Activated CD4-positive, alpha-beta T cell treated with anti-CD3 and anti-CD28 coated beads, Interleukin-2, amount 10 ng/mL, durations not matched to agents 7 days and 5 days (primary cell): ENCODE data around the gene TMC4. TPM values are rescaled to one million over a fixed set of nuclear protein-coding genes. Genes with fewer than 3 reads are reported as not detected.
"Not testable (repeated sequence)": the region's sequence is repeated elsewhere in the genome, so short reads cannot be mapped to it uniquely, and the experiment has no call there.

ENCODE experiments used
- CTCF ChIA-PET: fragments of 350-600 bp; sonication (Branson Sonifier 250); formaldehyde crosslinking; loops from one replicate; lab custom pipeline; 2021; ENCODE audit warnings: antibody characterized with exemption; lab: Charles Lee
- POLR2A ChIA-PET: fragments of 350-600 bp; sonication (Branson Sonifier 250); formaldehyde crosslinking; loops from one replicate; lab custom pipeline; 2021; ENCODE audit warnings: antibody characterized with exemption; lab: Charles Lee
- DNase-seq: peaks from one replicate; pipeline ENCODE4 v3.0.0-alpha.2; 2020
- H3K27ac Mint-ChIP-seq: one replicate; pipeline ENCODE4 v1.8.0; 2021; ENCODE audit warnings: mild to moderate bottlenecking, moderate library complexity, mixed read lengths
- H3K27me3 Mint-ChIP-seq: one replicate; pipeline ENCODE4 v1.8.0; 2021; ENCODE audit warnings: mixed read lengths
- H3K36me3 Mint-ChIP-seq: one replicate; pipeline ENCODE4 v1.8.0; 2021; ENCODE audit warnings: low read depth, mixed read lengths
- H3K4me1 Mint-ChIP-seq: one replicate; pipeline ENCODE4 v1.8.0; 2021; ENCODE audit warnings: mixed read lengths
- H3K4me3 Mint-ChIP-seq: one replicate; pipeline ENCODE4 v1.8.0; 2021; ENCODE audit warnings: mild to moderate bottlenecking, moderate library complexity, mixed read lengths
- H3K9me3 Mint-ChIP-seq: one replicate; pipeline ENCODE4 v1.8.0; 2021; ENCODE audit warnings: mixed read lengths
- total RNA-seq, 2 experiments: library from RNA; stranded (reverse); gene quantifications; one replicate each; pipeline ENCODE4 v1.2.3, GENCODE V29; 2021

The TMC4 gene
- total RNA-seq, 2 experiments from 2014 or later = 4.6 to 4.9 TPM

DNA sequence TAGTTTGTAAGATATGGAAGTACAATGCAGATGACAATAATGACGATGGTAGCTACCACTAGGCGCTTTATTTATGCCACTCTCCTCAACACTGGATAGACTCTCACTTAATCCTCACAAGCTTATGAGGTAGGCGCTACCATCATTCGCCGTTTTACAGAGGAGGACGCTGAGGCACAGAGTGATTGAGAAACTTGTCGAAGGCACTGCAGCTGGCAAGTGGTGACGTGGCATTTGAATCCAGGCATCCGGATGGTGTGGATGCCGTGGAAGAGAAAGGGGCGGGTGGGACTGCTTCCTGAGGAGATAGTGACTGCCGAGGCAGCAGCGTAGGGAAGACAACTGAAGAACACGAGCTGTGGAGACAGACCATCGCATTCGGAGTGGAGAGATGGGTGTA, 26.4 kb upstream of the TMC4 start:
- H3K36me3 Mint-ChIP-seq = peaks cover 39% of the 10 kb centered on the region
- peak overlapping the region; percentile 66 for H3K4me3 Mint-ChIP-seq
- no peaks in the 10 kb centered on the region for H3K9me3 Mint-ChIP-seq
- POLR2A ChIA-PET = interaction anchor here (0.9 kb wide), 1 partner anchor 8 kb away, joined by 4 read pairs; the partner anchor contains the start of gene TSEN34
- H3K4me1 Mint-ChIP-seq = peaks cover 39% of the 10 kb centered on the region
- H3K27me3 Mint-ChIP-seq = no peaks in the 10 kb centered on the region
- CTCF ChIA-PET = interaction anchor here (0.6 to 0.7 kb wide), 2 partner anchors 40 to 757 kb away, joined by 3 to 6 read pairs; no protein-coding TSS in a partner anchor
- H3K27ac Mint-ChIP-seq = peak overlapping the region; percentile 43
- DNase-seq = no peak

DNA sequence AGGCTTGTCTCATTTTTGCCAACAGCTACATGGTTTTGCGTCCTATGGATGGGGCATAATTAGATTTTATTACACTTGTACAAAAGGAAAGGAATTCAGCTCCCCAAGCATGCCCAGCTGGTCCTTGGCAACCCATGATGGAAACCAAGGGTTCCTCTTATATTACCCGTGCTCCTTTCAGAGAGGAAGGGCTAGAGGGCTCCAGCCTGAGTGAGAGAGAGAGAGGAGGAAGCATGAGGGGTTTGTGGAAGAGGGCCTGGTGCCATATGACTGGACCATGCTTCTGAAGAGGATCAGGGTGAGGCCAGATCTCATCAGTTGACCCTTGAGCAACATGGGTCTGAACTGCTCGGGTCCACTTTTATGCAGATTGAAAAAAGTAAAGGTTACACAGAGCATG, 24.2 kb upstream of the TMC4 start:
- H3K4me1 Mint-ChIP-seq = peaks cover 30% of the 10 kb centered on the region
- H3K27ac Mint-ChIP-seq = no peak overlapping the region
- POLR2A ChIA-PET = no interaction called here
- CTCF ChIA-PET = no interaction called here
- H3K4me3 Mint-ChIP-seq = no peak overlapping the region
- H3K27me3 Mint-ChIP-seq = no peaks in the 10 kb centered on the region
- no peak for DNase-seq
- H3K36me3 Mint-ChIP-seq = peaks cover 27% of the 10 kb centered on the region
- no peaks in the 10 kb centered on the region for H3K9me3 Mint-ChIP-seq

DNA sequence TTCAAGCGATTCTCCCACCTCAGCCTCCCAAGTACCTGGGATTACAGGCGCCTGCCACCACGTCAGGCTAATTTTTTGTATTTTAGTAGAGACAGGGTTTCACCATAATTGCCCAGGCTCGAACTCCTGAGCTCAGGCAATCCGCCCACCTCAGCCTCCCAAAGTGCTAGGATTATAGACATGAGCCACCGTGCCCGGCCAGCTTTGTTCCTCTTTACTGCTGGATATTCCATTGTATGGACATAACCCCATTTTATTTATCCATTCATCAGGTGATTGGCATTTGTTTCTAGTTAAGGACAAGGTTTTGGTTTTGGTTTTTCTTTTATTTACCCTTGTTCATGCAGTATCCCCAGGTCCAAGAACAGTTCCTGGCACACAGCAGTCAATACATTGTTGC, 23.6 kb upstream of the TMC4 start:
- H3K4me3 Mint-ChIP-seq = no peak overlapping the region

DNA sequence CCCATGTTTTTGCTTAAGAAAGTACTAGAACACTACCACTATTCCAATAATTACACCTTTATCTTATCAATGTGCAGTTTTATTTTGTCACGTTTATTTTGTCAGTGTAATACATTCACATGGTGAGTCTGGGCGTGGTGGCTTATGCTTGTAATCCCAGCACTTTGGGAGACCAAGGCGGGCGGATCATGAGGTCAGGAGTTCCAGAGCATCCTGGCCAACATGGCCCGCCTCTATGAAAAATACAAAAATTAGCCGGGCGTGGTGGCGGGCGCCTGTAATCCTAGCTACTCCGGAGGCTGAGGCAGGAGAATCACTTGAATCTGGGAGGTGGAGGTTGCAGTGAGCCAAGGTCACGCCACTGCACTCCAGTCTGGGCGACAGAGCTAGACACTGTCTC, 21.5 kb upstream of the TMC4 start:
- H3K4me3 Mint-ChIP-seq, H3K27ac Mint-ChIP-seq, CTCF ChIA-PET, DNase-seq, H3K27me3 Mint-ChIP-seq, POLR2A ChIA-PET, H3K9me3 Mint-ChIP-seq: not testable (repeated sequence)
- H3K4me1 Mint-ChIP-seq = peaks cover 26% of the 10 kb centered on the region
- H3K36me3 Mint-ChIP-seq = peaks cover 12% of the 10 kb centered on the region

More for the DNA sequence above, 23.6 kb upstream of the TMC4 start:
- Mint-ChIP-seq H3K36me3 (peaks cover 21% of the 10 kb centered on the region), H3K27me3 (no peaks in the 10 kb centered on the region), H3K27ac (no peak overlapping the region), H3K4me1 (peaks cover 30% of the 10 kb centered on the region), H3K9me3 (no peaks in the 10 kb centered on the region)
- POLR2A ChIA-PET = no interaction called here
- no peak for DNase-seq
- CTCF ChIA-PET = no interaction called here

DNA sequence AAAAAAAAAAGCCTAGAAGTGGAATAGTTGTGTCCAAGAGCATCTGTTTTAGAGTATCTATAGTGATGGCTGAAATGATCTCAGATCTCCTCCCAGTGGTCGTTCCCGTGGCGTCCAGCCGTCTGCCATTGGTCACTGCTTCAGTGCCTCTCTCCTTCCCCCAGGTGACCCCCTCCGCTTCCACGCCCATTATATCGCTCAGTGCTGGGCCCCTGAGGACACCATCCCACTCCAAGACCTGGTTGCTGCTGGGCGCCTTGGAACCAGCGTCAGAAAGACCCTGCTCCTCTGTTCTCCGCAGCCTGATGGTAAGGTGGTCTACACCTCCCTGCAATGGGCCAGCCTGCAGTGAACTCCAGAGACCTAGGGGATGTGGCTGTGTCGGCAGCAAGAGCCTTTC, 20.1 kb upstream of the TMC4 start:
- H3K27ac Mint-ChIP-seq = no peak overlapping the region
- ChIA-PET POLR2A (no interaction called here), CTCF (no interaction called here)
- peak overlapping the region; percentile 94 for H3K4me3 Mint-ChIP-seq
- peaks cover 12% of the 10 kb centered on the region for H3K36me3 Mint-ChIP-seq
- H3K9me3 Mint-ChIP-seq = no peaks in the 10 kb centered on the region
- no peak for DNase-seq
- H3K4me1 Mint-ChIP-seq = peaks cover 30% of the 10 kb centered on the region
- H3K27me3 Mint-ChIP-seq = no peaks in the 10 kb centered on the region

DNA sequence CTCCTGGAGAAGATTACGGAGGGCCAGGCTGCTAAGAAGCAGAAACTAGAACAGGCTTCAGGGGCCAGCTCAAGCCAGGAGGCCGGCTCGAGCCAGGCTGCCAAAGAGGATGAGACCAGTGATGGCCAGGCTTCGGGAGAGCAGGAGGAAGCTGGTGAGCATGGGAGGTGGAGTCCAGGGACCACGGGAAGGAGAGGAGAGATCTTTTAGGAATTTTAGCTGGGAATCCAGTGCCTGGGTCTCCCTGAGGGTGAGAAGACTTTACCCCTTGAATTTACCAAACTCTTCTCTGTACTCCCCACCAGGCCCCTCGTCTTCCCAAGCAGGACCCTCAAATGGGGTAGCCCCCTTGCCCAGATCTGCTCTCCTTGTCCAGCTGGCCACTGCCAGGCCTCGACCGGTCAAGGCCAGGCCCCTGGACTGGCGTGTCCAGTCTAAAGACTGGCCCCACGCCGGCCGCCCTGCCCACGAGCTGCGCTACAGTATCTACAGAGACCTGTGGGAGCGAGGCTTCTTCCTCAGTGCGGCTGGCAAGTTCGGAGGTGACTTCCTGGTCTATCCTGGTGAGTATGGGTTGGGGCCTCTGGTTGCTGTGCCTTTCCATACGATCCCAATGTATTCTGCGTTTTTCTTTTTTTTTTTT, 19.0 kb upstream of the TMC4 start:
- Mint-ChIP-seq H3K4me3 (peak overlapping the region; percentile 94), H3K4me1 (peaks cover 41% of the 10 kb centered on the region), H3K9me3 (no peaks in the 10 kb centered on the region), H3K36me3 (peaks cover 12% of the 10 kb centered on the region), H3K27ac (peak overlapping the region; percentile 86), H3K27me3 (no peaks in the 10 kb centered on the region)
- CTCF ChIA-PET = interaction anchor here (1.1 to 1.2 kb wide), 2 partner anchors 9 to 90 kb away, joined by 3 read pairs; partner anchors contain the start of gene RPS9
- POLR2A ChIA-PET = interaction anchor here (0.6 to 1.6 kb wide), 4 partner anchors 8 to 57 kb away, joined by 3 to 5 read pairs (median 4); no protein-coding TSS in a partner anchor
- no peak for DNase-seq

DNA sequence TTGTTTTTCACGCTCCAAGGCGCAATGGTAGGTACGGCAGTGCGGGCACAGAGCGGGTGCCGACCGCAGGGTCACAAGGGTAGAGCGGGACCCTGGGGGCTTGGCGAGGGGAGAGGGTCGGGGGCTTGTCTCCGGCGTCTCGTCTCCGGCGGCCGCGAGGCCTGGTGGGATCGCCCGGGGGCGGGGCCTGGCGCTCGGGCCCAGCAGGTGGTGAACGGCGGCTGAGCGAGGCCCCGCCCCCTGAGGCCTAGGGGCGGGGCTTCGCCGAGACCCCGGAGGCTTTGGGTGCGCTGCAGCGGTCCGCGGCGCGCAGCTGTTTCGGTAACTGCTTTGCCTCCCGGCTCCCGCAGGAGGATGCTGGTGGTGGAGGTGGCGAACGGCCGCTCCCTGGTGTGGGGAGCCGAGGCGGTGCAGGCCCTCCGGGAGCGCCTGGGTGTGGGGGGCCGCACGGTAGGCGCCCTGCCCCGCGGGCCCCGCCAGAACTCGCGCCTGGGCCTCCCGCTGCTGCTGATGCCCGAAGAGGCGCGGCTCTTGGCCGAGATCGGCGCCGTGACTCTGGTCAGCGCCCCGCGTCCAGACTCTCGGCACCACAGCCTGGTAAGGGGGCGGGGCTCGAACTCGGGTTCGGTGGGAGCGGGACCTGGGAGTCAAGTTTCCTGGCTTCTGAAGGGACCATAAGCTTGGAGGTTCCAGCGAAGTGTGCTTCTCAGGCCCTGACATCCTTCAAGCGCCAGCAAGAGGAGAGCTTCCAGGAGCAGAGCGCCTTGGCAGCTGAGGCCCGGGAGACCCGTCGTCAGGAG, 18.3 kb upstream of the TMC4 start, which contains the start of gene TSEN34:
TSEN34 (plus strand) TSS at position 298 of the 800 bp plus-strand sequence; CDS start at position 355, 57 bp downstream.
- Mint-ChIP-seq H3K9me3 (no peaks in the 10 kb centered on the region), H3K36me3 (peaks cover 15% of the 10 kb centered on the region), H3K27me3 (no peaks in the 10 kb centered on the region), H3K4me1 (peaks cover 42% of the 10 kb centered on the region), H3K4me3 (peak within 1 kb of the TSS; percentile 94), H3K27ac (peak within 1 kb of the TSS; percentile 97)
- POLR2A ChIA-PET = interaction anchor here (0.6 to 1.6 kb wide), 4 partner anchors 9 to 58 kb away, joined by 3 to 5 read pairs (median 4); no protein-coding TSS in a partner anchor
- DNase-seq = peak; percentile 83
- CTCF ChIA-PET = interaction anchor here (1.1 to 1.2 kb wide), 2 partner anchors 10 to 90 kb away, joined by 3 read pairs; partner anchors contain the start of gene RPS9

DNA sequence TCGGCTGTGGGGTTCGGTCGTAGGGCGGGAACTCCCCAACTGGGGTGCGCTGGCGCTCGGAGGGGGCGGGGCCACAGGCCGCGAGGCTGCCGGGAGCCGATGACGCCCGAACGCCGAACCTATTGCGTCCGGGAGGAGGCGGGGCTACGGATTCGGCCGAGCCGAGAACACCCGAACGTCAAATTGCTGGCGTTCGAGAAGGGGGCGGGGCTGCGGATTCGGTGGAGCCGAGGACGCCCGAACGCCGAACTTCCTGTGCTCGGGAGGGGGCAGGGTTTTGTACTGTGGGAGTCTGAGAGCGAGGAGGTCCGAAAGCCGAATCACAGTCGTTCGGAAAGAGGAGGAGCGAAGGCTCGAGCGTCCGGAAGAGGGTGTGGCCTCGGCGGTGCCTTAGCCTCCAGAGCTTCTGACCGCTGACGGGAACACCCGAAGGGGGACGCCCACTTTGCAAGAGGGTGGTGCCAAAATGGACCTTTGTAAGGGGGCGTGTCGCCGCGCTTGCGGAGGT, 17.6 kb upstream of the TMC4 start:
- Mint-ChIP-seq H3K27ac (peak overlapping the region; percentile 97), H3K4me1 (peaks cover 42% of the 10 kb centered on the region), H3K4me3 (peak overlapping the region; percentile 94), H3K27me3 (no peaks in the 10 kb centered on the region), H3K9me3 (no peaks in the 10 kb centered on the region), H3K36me3 (peaks cover 15% of the 10 kb centered on the region)
- CTCF ChIA-PET = interaction anchor here (1.1 to 1.2 kb wide), 2 partner anchors 10 to 89 kb away, joined by 3 read pairs; partner anchors contain the start of gene RPS9
- POLR2A ChIA-PET = interaction anchor here (1.6 kb wide), 1 partner anchor 9 kb away, joined by 4 read pairs; no protein-coding TSS in a partner anchor
- peak; percentile 100 for DNase-seq

DNA sequence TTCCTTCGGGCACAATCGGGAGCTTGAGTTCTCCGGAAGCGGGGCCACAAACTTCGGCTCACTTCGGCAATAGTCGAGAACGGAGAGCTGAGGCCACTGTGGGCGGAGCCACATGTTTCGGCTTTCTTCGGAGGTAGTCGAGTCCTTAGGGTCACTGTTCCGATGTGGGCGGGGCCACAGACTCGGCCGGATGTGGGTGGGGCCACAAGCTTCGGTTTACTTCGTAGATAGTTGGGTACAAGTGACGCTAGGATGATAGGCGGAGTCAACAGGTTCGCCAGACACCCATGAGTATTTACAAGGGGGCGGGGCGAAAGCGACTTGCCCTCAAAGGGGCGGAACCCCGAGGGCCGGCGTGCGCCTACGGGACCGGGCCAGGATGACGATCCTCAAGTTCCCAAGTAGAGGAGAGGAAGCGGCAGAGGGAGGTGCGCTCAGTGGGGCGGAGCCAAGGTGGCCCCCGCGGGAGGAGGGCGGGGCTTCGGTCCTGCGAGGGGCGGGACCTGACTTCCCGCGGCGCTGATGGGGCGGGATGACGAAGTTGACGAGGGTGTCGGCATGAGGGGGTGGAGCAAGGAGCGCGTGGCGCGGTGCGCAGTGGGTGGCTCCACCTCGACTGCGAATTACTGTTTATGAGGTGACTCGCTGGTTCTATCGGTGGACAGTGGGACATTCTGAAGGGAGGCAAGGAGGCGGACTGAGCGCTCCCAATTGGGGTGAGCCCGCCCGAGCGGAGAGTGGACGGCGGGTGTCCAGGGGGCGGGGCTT, 17.0 kb upstream of the TMC4 start:
- Mint-ChIP-seq H3K4me1 (peaks cover 40% of the 10 kb centered on the region), H3K27ac (peak overlapping the region; percentile 97), H3K36me3 (peaks cover 12% of the 10 kb centered on the region), H3K27me3 (no peaks in the 10 kb centered on the region), H3K9me3 (no peaks in the 10 kb centered on the region), H3K4me3 (peak overlapping the region; percentile 94)
- peak; percentile 100 for DNase-seq
- CTCF ChIA-PET = interaction anchor here (0.7 to 4.4 kb wide), 9 partner anchors 11 to 259 kb away, joined by 3 to 27 read pairs (median 3); partner anchors contain the start of gene LENG8
- POLR2A ChIA-PET = interaction anchor here (0.5 to 1.6 kb wide), 5 partner anchors 10 to 1384 kb away, joined by 3 to 4 read pairs (median 4); partner anchors contain the start of gene RPS9

DNA sequence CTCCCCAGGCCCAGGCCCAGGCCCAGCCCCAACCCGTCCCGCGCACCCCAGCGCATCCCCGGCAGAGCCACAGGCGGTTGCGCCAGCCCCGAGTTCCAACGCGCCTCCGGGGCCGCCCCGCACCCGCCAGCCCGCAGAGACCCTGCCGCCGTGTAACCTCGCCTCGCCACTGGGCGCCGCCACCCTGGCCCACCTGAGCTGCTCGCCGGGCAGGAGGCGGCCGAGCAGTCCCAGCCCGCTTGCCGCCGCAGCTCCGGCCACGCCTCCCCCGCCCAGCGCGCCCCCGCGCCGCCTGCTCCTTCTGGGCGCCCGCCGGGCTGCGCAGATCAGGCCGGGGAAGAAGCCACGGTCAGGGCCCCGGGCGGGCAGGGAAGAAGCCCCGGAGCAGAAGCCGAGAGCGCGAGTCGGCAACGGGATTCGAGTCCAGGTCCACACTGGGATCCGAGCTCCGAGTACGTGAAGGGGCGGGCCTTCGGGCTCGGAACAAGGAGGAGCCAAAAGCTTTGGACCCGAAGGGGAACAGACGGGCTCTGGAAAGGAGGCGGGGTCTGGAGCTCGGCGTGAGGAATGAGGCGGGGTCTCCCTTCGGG, 16.3 kb upstream of the TMC4 start, which contains the start of gene MBOAT7:
MBOAT7 (minus strand) TSS at position 436 of the 590 bp plus-strand sequence. CDS start 1,072 bp downstream, outside the sequence.
- no peak for DNase-seq
- CTCF ChIA-PET = interaction anchor here (0.7 to 4.4 kb wide), 10 partner anchors 9 to 260 kb away, joined by 3 to 27 read pairs (median 3); partner anchors contain the start of gene LENG8
- POLR2A ChIA-PET = interaction anchor here (0.5 to 1.2 kb wide), 4 partner anchors 11 to 1384 kb away, joined by 3 to 4 read pairs (median 4); partner anchors contain the start of gene RPS9
- Mint-ChIP-seq H3K27ac (peak within 1 kb of the TSS; percentile 97), H3K27me3 (no peaks in the 10 kb centered on the region), H3K9me3 (no peaks in the 10 kb centered on the region), H3K4me1 (peaks cover 40% of the 10 kb centered on the region), H3K4me3 (peak within 1 kb of the TSS; percentile 94), H3K36me3 (peaks cover 13% of the 10 kb centered on the region)

DNA sequence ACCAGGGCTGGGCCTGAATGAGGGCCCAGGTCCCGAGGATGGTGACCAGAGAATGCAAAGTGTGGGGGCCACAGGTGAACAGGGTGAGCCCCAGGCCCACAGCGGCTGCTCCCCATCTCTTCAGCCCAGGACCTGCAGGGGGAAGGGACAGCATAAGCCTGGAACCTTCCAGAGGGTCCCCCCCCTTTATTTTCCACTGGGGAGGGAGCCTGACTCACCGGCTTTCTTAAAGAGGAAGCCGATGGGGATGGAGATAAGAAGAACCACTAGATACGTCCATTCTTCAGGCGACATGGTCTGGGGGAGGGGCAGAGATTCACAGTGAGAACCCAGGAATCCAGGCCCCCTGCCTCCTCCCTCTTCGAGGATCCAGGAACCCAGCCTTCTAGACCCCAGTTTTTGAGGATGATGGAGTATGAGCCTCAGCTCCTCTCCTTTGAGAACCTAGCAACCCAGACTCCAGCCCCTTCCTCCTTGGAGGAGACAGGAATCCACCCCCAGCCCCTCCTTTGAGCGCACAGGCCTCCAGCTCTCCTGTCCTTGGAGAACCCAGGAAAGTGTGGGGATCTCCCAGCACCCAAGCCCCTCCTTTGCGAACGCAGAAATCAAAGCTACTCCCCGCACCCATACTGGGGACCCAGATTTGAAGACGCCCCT, 15.4 kb upstream of the TMC4 start:
- no peaks in the 10 kb centered on the region for H3K9me3 Mint-ChIP-seq
- H3K4me3 Mint-ChIP-seq = peak overlapping the region; percentile 94
- DNase-seq = peak; percentile 57
- peaks cover 40% of the 10 kb centered on the region for H3K4me1 Mint-ChIP-seq
- peaks cover 16% of the 10 kb centered on the region for H3K36me3 Mint-ChIP-seq
- H3K27me3 Mint-ChIP-seq = no peaks in the 10 kb centered on the region
- H3K27ac Mint-ChIP-seq = peak overlapping the region; percentile 88
- ChIA-PET CTCF (interaction anchor here (4.4 kb wide), 1 partner anchor 19 kb away, joined by 27 read pairs; no protein-coding TSS in a partner anchor), POLR2A (no interaction called here)
